ENCODE results near the gene XYLT1.
"Not testable (repeated sequence)": the region's sequence is repeated elsewhere in the genome, so short reads cannot be mapped to it uniquely, and the experiment has no call there.

Gene XYLT1

DNA sequence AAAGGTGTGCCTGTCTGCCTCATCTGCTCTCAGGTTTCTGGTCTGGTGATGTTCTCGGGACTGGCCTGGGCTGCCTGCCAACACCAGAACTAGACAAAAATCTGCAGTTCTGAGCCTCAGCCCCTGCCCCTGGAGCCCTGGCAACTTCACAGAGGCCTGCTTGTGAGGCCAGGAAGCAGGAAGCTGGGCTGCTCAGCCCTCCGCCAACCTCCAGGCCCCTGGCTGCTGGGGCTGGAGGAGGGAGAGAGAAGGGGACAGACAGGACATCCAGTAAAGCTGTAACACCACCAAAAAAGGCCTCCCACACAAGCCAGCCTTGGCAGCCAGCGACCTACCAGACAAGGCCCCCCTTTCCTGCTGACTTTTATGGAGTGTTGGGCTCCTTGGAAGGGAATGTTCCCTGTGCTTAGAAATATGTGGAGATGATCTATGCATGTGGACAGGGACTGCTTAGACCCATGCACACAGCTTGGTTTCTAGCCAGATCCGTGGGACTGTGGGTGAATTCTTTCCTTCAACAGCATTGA, 157.6 kb downstream of the XYLT1 start:
- TF ChIP-seq, protein P1, sequence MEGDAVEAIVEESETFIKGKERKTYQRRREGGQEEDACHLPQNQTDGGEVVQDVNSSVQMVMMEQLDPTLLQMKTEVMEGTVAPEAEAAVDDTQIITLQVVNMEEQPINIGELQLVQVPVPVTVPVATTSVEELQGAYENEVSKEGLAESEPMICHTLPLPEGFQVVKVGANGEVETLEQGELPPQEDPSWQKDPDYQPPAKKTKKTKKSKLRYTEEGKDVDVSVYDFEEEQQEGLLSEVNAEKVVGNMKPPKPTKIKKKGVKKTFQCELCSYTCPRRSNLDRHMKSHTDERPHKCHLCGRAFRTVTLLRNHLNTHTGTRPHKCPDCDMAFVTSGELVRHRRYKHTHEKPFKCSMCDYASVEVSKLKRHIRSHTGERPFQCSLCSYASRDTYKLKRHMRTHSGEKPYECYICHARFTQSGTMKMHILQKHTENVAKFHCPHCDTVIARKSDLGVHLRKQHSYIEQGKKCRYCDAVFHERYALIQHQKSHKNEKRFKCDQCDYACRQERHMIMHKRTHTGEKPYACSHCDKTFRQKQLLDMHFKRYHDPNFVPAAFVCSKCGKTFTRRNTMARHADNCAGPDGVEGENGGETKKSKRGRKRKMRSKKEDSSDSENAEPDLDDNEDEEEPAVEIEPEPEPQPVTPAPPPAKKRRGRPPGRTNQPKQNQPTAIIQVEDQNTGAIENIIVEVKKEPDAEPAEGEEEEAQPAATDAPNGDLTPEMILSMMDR (IDR thresholded peaks at IDR 0.05): no peak
- TF ChIP-seq ZFX (IDR thresholded peaks at IDR 0.05; ENCODE audit: borderline replicate concordance): no peak
- no peak overlapping the region for H3K27ac ChIP-seq

DNA sequence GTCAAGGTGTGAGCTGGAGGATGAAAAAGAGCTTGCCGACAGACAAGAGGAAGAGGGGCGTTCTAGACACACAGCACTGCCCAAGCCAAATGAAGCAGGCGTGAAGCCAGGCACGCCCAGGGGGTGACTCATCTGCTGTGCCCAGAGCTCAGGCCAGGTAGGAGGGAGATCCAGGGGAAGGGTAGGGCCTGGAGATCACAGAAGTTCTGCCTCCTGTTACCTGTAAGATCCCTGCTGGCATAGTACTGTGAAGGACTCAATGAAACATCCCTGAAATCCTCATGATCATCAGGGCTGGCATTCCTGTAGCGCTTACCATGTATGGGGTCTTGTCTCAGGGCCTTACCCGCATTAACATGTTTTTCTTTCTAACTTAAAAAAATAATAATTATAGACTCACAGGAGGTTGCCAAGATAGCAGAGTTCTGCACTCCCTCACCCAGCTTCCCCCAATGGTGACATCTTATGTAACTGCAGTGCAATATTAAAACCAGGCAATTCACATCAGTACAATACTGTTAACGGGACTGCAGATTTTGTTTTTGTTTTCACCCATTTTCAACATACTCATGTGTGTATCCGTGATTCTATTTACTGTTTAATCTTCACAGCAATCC, 158.6 kb downstream of the XYLT1 start:
- TF ChIP-seq ZFX (IDR thresholded peaks at IDR 0.05; ENCODE audit: borderline replicate concordance): no peak
- TF ChIP-seq, protein P1 (IDR thresholded peaks at IDR 0.05): no peak
- no peak overlapping the region for H3K27ac ChIP-seq

DNA sequence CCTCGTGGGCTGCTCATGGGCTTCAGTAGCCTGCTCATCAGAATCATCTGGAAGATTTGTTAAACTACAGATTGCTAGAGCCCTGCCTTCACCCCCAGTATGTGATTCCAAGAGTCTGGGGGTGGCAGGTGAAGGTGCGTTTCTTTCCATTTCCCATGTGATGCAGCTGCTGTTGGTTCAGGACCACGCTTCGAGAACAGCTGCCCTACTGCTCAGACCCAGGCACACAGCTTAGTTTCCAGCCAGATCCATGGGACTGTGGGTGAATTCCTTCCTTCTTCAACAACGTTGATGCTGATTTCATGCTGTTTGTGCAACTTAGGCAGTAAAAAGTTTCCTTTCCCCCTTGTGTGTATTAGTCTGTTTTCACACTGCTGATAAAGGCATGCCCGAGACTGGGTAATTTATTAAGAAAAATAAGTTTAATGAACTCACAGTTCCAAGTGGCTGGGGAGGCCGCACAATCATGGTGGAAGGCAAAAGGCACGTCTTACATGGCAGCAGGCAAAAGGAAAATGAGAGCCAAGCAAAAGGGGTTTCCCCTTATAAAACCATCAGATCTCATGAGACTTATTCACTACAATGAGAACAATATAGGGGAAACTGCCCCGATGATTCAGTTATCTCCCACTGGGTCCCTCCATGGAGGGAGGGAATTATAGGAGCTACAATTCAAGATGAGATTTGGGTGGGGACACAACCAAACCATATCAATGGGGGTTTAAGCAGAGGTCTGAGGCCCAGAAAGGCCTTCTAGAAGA, 159.2 kb downstream of the XYLT1 start:
- TF ChIP-seq, protein P1 (IDR thresholded peaks at IDR 0.05): no peak
- TF ChIP-seq ZFX (IDR thresholded peaks at IDR 0.05; ENCODE audit: borderline replicate concordance): no peak
- no peak overlapping the region for H3K27ac ChIP-seq

DNA sequence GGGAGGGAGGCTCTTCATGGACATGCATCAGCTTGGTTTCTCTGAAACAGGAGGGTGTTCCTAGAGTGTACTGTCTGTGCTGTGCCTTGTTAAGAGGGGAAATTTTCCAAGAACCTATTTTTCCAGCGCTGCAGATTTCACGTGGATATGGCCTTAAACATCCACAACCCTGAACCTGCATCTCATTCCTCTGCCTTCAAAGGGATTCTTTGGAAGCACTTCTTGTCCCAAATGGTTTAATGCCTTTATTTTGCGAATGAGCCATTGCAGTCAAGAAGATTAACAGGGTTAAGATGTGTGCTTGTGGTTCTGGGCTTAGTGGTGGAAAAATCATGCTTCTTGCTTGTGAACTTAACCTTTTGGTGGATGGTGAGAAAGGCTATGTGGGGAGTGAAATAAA, 161.2 kb downstream of the XYLT1 start:
- no peak overlapping the region for H3K27ac ChIP-seq
- TF ChIP-seq, protein P1 (IDR thresholded peaks at IDR 0.05): no peak
- TF ChIP-seq ZFX (IDR thresholded peaks at IDR 0.05; ENCODE audit: borderline replicate concordance): no peak

DNA sequence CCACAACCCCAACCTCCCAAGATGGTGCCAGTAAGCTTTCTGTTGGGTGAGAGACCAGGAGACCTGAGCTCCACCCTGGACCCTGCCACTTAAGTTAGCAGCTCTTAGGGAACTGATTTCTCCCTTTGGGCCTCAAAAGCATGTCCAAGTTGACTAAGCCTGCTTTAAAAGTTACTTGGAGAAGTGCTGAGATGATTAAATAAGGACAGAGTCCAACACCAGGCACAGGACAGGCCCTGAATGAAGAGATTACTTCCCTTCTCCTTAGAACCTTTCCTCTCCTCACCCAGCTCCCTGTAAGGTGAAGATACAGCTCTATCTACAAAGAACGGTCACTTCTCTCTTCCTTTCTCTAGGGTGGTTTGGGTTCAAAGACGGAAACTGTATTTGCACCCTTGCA, 162.6 kb downstream of the XYLT1 start:
- no peak overlapping the region for H3K27ac ChIP-seq
- TF ChIP-seq ZFX (IDR thresholded peaks at IDR 0.05; ENCODE audit: borderline replicate concordance): no peak
- TF ChIP-seq, protein P1 (IDR thresholded peaks at IDR 0.05): no peak

DNA sequence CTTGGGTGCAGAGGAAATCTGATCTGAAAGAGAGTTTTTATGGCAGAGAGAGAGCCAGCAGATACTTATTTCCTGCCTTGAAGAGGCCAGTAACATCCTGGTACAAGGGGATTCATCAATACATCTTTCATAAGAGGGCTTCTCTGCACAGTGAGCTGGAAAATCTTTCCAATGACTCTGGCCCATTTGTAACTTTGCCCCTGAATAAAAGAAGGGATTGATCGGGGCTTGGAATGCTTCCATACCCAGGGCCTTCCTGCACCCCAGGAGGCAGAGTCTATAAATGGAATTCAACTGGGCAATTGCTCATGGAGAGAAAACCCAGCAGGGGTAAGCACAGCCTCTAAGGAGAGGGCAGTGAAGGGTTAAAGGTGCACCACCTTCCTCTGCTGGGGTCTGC, 163.3 kb downstream of the XYLT1 start:
- H3K27ac ChIP-seq: no peak overlapping the region
- TF ChIP-seq, protein P1 (IDR thresholded peaks at IDR 0.05): no peak
- TF ChIP-seq ZFX (IDR thresholded peaks at IDR 0.05; ENCODE audit: borderline replicate concordance): no peak

DNA sequence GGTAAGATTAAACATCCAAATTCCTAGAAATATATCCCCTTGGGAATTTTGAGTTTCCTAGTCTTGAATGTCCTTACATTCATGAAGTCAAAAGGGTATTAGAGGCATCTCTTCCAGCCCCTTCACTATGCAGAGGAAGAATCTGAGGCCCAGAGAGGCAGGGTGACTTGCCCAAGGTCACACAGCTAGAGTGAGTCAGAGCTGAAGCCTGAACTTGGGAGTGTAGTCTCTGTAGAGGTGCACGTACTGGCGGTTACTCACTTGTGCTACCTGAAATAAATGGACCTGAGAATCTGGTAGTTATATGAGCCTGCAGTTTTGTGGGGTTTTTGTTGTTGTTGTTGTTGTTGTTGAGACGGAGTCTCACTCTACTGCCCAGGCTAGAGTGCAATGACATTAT, 164.0 kb downstream of the XYLT1 start:
- TF ChIP-seq, protein P1 (IDR thresholded peaks at IDR 0.05): no peak
- no peak overlapping the region for H3K27ac ChIP-seq

DNA sequence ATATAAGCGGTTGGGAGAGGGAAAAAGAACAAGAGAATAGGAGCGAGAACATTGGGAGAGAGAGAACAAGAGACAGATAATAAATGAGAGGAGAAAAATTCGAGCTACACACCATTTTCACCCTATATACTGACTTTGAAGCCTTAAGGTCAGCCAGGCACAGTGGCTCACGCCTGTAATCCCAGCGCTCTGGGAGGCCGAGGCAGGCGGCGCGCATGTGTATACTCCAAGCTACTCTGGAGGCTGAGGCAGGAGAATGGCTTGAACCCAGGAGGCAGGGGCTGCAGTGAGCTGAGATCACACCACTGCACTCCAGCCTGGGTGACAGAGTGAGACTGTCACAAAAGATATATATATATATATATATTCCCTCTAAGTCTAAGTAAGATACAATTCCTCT, 164.5 kb downstream of the XYLT1 start:
- H3K27ac ChIP-seq: not testable (repeated sequence)
